H1 (cell line): Measurements from ENCODE around the gene SPEF1. TPM values are rescaled to one million over a fixed set of nuclear protein-coding genes. Genes with fewer than 3 reads are reported as not detected.

ENCODE experiments used
- CTCF ChIA-PET: fragments of 300-600 bp; sonication (Branson Sonifier 250); formaldehyde crosslinking; loops from one replicate; lab custom pipeline; 2021; ENCODE audit not compliant: partially characterized antibody; lab: Charles Lee
- POLR2A ChIA-PET: fragments of 300-600 bp; sonication (Branson Sonifier 250); formaldehyde crosslinking; loops from one replicate; lab custom pipeline; 2021; ENCODE audit warnings: inconsistent platforms; ENCODE audit not compliant: partially characterized antibody; lab: Charles Lee
- DNase-seq, 2 experiments: peaks; one replicate each; pipeline versions ENCODE4 v3.0.0 to v3.0.0-alpha.2; 2010 to 2022; ENCODE audit warnings: low spot score in 2 of 2, low read depth in 1 of 2, mixed read lengths in 1 of 2
- FAIRE-seq: peaks from 2 replicates; lab custom pipeline; 2011; peaks lifted over from hg19 to GRCh38; lab: Jason Lieb, UNC
- H2AFZ ChIP-seq: 2 replicates; pipeline ENCODE4 v1.8.1; 2012; ENCODE audit warnings: low read length, inconsistent platforms
- H2AK5ac ChIP-seq: 2 replicates; pipeline ENCODE4 v1.6.1; 2013; ENCODE audit warnings: low read depth, low read length
- H2BK120ac ChIP-seq: replicated peaks from 2 replicates; pipeline ENCODE3; 2013; ENCODE audit warnings: low read depth, low read length, inconsistent platforms
- H2BK12ac ChIP-seq: 2 replicates; pipeline ENCODE4 v1.6.1; 2013; ENCODE audit warnings: low read depth, low read length
- H2BK15ac ChIP-seq: 2 replicates; pipeline ENCODE4 v1.6.1; 2013; ENCODE audit warnings: low read length
- H2BK20ac ChIP-seq: 2 replicates; pipeline ENCODE4 v1.6.1; 2013; ENCODE audit warnings: low read length
- H2BK5ac ChIP-seq: 2 replicates; pipeline ENCODE4 v1.6.1; 2013; ENCODE audit warnings: low read depth, low read length
- H3K14ac ChIP-seq: 2 replicates; pipeline ENCODE4 v1.6.1; 2013; ENCODE audit warnings: inconsistent platforms; ENCODE audit not compliant: insufficient read length
- H3K18ac ChIP-seq: 2 replicates; pipeline ENCODE4 v1.6.1; 2013; ENCODE audit warnings: low read length; ENCODE audit errors: extremely low read depth
- H3K23ac ChIP-seq: 2 replicates; pipeline ENCODE4 v1.6.1; 2013; ENCODE audit warnings: inconsistent platforms; ENCODE audit not compliant: insufficient read length
- H3K23me2 ChIP-seq: 2 replicates; pipeline ENCODE4 v1.6.1; 2013; ENCODE audit warnings: low read depth, low read length
- H3K27ac ChIP-seq: 2 replicates; pipeline ENCODE4 v1.6.1; 2011; ENCODE audit warnings: low read depth, low read length, inconsistent platforms
- H3K27me3 ChIP-seq, 4 experiments: replicated peaks in 1 of 4; 1 replicate in 1 of 4; 2 replicates in 3 of 4; pipeline versions ENCODE4 v1.6.1 to v1.8.1; 2011 to 2013; ENCODE audit warnings: low read length in 3 of 4, mild to moderate bottlenecking in 3 of 4, inconsistent platforms in 2 of 4, mixed read lengths in 2 of 4, moderate library complexity in 1 of 4; ENCODE audit not compliant: control insufficient read depth in 3 of 4, insufficient read depth in 3 of 4; ENCODE audit errors: extremely low read depth in 1 of 4
- H3K36me3 ChIP-seq, 4 experiments: 2 replicates each; pipeline versions ENCODE4 v1.6.1 to v1.8.1; 2011 to 2013; ENCODE audit warnings: mild to moderate bottlenecking in 4 of 4, low read length in 3 of 4, moderate library complexity in 2 of 4, control low read depth in 1 of 4, inconsistent platforms in 1 of 4; ENCODE audit not compliant: insufficient read depth in 4 of 4, control insufficient read depth in 2 of 4
- H3K4ac ChIP-seq: replicated peaks from 2 replicates; pipeline ENCODE3; 2013; ENCODE audit warnings: low read length, low read depth, mixed read lengths, inconsistent platforms; ENCODE audit not compliant: insufficient read length
- H3K4me1 ChIP-seq, 4 experiments: replicated peaks in 1 of 4; 1 replicate in 1 of 4; 2 replicates in 3 of 4; pipeline versions ENCODE4 v1.6.1 to v1.8.1; 2011 to 2013; ENCODE audit warnings: low read length in 3 of 4, inconsistent platforms in 2 of 4, mixed read lengths in 1 of 4; ENCODE audit not compliant: insufficient read depth in 4 of 4, control insufficient read depth in 3 of 4
- H3K4me2 ChIP-seq, 2 experiments: 2 replicates each; pipeline versions ENCODE4 v1.6.1 to v1.8.1; 2011 to 2013; ENCODE audit warnings: low read depth in 2 of 2, low read length in 2 of 2, control low read depth in 1 of 2, inconsistent platforms in 1 of 2, mild to moderate bottlenecking in 1 of 2; ENCODE audit not compliant: insufficient read depth in 1 of 2
- H3K4me3 ChIP-seq, 4 experiments: fragments of 200-600, 300-600 bp in 1 of 4; sonication (generic), shearing (Covaris generic), sonication (Bioruptor Twin) in 1 of 4; 2 replicates each; pipeline versions ENCODE4 v1.5.1 to v1.8.1; 2011 to 2016; ENCODE audit warnings: low read length in 4 of 4, low read depth in 3 of 4, control low read depth in 2 of 4, inconsistent platforms in 2 of 4, mild to moderate bottlenecking in 2 of 4, mixed read lengths in 1 of 4, moderate library complexity in 1 of 4; ENCODE audit not compliant: insufficient read depth in 2 of 4; ENCODE audit errors: extremely low read depth in 1 of 4
- H3K56ac ChIP-seq: replicated peaks from 2 replicates; pipeline ENCODE3; 2013; ENCODE audit warnings: low read depth, mild to moderate bottlenecking, mixed read lengths, low read length, inconsistent platforms; ENCODE audit not compliant: insufficient read length
- H3K79me1 ChIP-seq: 2 replicates; pipeline ENCODE4 v1.6.1; 2013; ENCODE audit warnings: low read depth, low read length, control low read depth
- H3K79me2 ChIP-seq, 2 experiments: 2 replicates each; pipeline versions ENCODE4 v1.6.1 to v1.8.1; 2012 to 2013; ENCODE audit warnings: low read length in 2 of 2, mild to moderate bottlenecking in 2 of 2, inconsistent platforms in 1 of 2; ENCODE audit not compliant: insufficient read depth in 2 of 2, control insufficient read depth in 1 of 2
- H3K9ac ChIP-seq, 4 experiments: replicated peaks in 1 of 4; 1 replicate in 1 of 4; 2 replicates in 3 of 4; pipeline versions ENCODE4 v1.6.1 to v1.8.1; 2011 to 2013; ENCODE audit warnings: low read depth in 3 of 4, low read length in 3 of 4, control low read depth in 2 of 4, mild to moderate bottlenecking in 2 of 4, moderate library complexity in 2 of 4, inconsistent platforms in 1 of 4; ENCODE audit errors: extremely low read depth in 1 of 4
- H3K9me3 ChIP-seq, 2 experiments: 2 replicates each; pipeline versions ENCODE4 v1.6.1 to v1.8.1; 2012 to 2013; ENCODE audit warnings: mild to moderate bottlenecking in 2 of 2, moderate library complexity in 2 of 2, control low read depth in 1 of 2, inconsistent platforms in 1 of 2, low read depth in 1 of 2, low read length in 1 of 2, mixed read lengths in 1 of 2; ENCODE audit not compliant: insufficient read depth in 2 of 2
- H4K20me1 ChIP-seq, 2 experiments: replicated peaks in 1 of 2; 2 replicates each; pipeline versions ENCODE3 to v1.8.1; 2011 to 2013; ENCODE audit warnings: inconsistent platforms in 2 of 2, low read length in 2 of 2, mild to moderate bottlenecking in 1 of 2; ENCODE audit not compliant: insufficient read depth in 2 of 2, control insufficient read depth in 1 of 2
- H4K5ac ChIP-seq: 2 replicates; pipeline ENCODE4 v1.6.1; 2013; ENCODE audit warnings: low read length, low read depth, mixed read lengths, inconsistent platforms; ENCODE audit not compliant: insufficient read length
- H4K8ac ChIP-seq: 2 replicates; pipeline ENCODE4 v1.8.0; 2013; ENCODE audit warnings: mild to moderate bottlenecking, moderate library complexity, low read length, inconsistent platforms; ENCODE audit not compliant: insufficient read depth; ENCODE audit errors: extremely low read depth
- H4K91ac ChIP-seq: replicated peaks from 2 replicates; pipeline ENCODE3; 2013; ENCODE audit warnings: low read length, mixed read lengths, inconsistent platforms; ENCODE audit not compliant: insufficient read length
- ASH2L ChIP-seq: fragments of 200-600, 300-600 bp; sonication (generic); IDR thresholded peaks from one replicate; pipeline ENCODE4 v1.7.1; 2017; ENCODE audit warnings: low read length
- BCL11A ChIP-seq, 2 experiments: IDR thresholded peaks; one replicate each; pipeline ENCODE4 v1.6.1; 2011; ENCODE audit warnings: low read depth in 2 of 2, low read length in 2 of 2, mild to moderate bottlenecking in 2 of 2
- CBX8 ChIP-seq: fragments of 300-800, 300-1000 bp; sonication (generic); IDR thresholded peaks from 2 replicates; pipeline ENCODE4 v1.7.1; 2016; ENCODE audit warnings: low read depth, low read length, borderline replicate concordance
- CTBP2 ChIP-seq: IDR thresholded peaks from 2 replicates; pipeline ENCODE4 v1.7.0; 2011; ENCODE audit warnings: borderline replicate concordance, mild to moderate bottlenecking, moderate library complexity, mixed read lengths, low read length; ENCODE audit not compliant: insufficient read depth, insufficient read length
- JUN ChIP-seq: IDR thresholded peaks from 2 replicates; pipeline ENCODE4 v1.6.1; 2011; ENCODE audit warnings: low read depth, mild to moderate bottlenecking, improper control_type of control experiment, low read length
- KDM4A ChIP-seq: IDR thresholded peaks from one replicate; pipeline ENCODE4 v1.7.1; 2012; ENCODE audit warnings: low read depth, mild to moderate bottlenecking, moderate library complexity, low read length, inconsistent platforms; ENCODE audit not compliant: severe bottlenecking
- NANOG ChIP-seq: IDR thresholded peaks from 2 replicates; pipeline ENCODE4 v1.6.1; 2011; ENCODE audit warnings: low read length, low read depth, mild to moderate bottlenecking, inconsistent platforms; ENCODE audit not compliant: insufficient read depth, poor library complexity, severe bottlenecking
- SIRT6 ChIP-seq: IDR thresholded peaks from one replicate; pipeline ENCODE4 v1.7.1; 2012; ENCODE audit warnings: low read length, inconsistent platforms
- SP4 ChIP-seq: IDR thresholded peaks from 2 replicates; pipeline ENCODE4 v1.6.1; 2012; ENCODE audit warnings: low read length, inconsistent platforms
- TAF7 ChIP-seq: optimal IDR thresholded peaks from 2 replicates; pipeline ENCODE3; 2011; ENCODE audit warnings: low read depth, mild to moderate bottlenecking, inconsistent platforms, low read length, moderate library complexity, borderline replicate concordance
- YY1 ChIP-seq: IDR thresholded peaks from 2 replicates; pipeline ENCODE4 v1.6.1; 2011; ENCODE audit warnings: low read depth, mild to moderate bottlenecking, low read length
- WGBS, 2 experiments: shearing (Covaris generic) in 1 of 2; methylation state at CpG; one replicate each; pipeline versions ENCODE4 v1.1.6 to v1.1.7; 2013 to 2015; ENCODE audit warnings: low lambda C conversion rate in 2 of 2, mixed read lengths in 2 of 2, inconsistent platforms in 1 of 2, low coverage in 1 of 2, missing lambda C conversion rate in 1 of 2; ENCODE audit not compliant: insufficient replicate concordance in 2 of 2, insufficient coverage in 1 of 2, insufficient read length in 1 of 2; ENCODE audit errors: extremely low coverage in 1 of 2, missing lambda C conversion rate in 1 of 2; 5-methylcytosine and 5-hydroxymethylcytosine counted together
- polyA plus RNA-seq, 7 experiments: library from polyadenylated mRNA; depleted of rRNA in 3 of 7; stranded (reverse) in 5 of 7; unstranded in 2 of 7; fragments of >200 nt in 5 of 7; fragments of 200-250 nt in 2 of 7; gene quantifications; 1 replicate in 5 of 7; 2 replicates in 1 of 7; 4 replicates in 1 of 7; pipeline versions ENCODE4 v1.2.1 to v1.2.3, GENCODE V29; 2011 to 2013; ENCODE audit warnings: missing spikeins in 2 of 7, mixed read lengths in 2 of 7
- total RNA-seq: library from RNA; stranded (reverse); fragmentation: NEBNext Ultra II Directional; extraction: Animal tissue kit (Norgen Biotek cat#: 25700); gene quantifications from 2 replicates; pipeline ENCODE4 v1.2.1, GENCODE V29; 2021

Gene SPEF1
- total and polyA plus RNA-seq, 2 of the 8 experiments (the other 6 are each of a cell fraction or from before 2014, with no cell fraction given): 0.51 to 0.71 TPM

GRCh38 chr20:3785240-3786125, 4.2 kb upstream of the SPEF1 start:
- Histone ChIP-seq H2BK120ac (no peak overlapping the region), H4K8ac (peak overlapping the region; percentile 54), H2BK20ac (no peak overlapping the region), H3K4me1 (peaks cover 0 to 16% (median 6%) of the 10 kb centered on the region in 4 experiments; a peak in 6 of 7 replicates), H2BK15ac (0 out of 2 replicates have a peak overlapping the region, but pooled peaks have one; percentile 25), H3K18ac (no peak overlapping the region), H3K27me3 (peaks cover 0 to 3% (median 0%) of the 10 kb centered on the region in 4 experiments; a peak in 3 of 7 replicates), H2AK5ac (no peak overlapping the region), H4K20me1 (peaks cover 7 to 11% of the 10 kb centered on the region in 2 experiments), H4K5ac (no peak overlapping the region), H2BK12ac (no peak overlapping the region), H3K36me3 (peaks cover 0 to 5% (median 0%) of the 10 kb centered on the region in 4 experiments; a peak in 2 of 8 replicates), H3K9ac (peak overlapping the region in 3 of 4 experiments; percentile 20 to 87 (median 84); a peak in 5 of 7 replicates), H3K56ac (no peak overlapping the region), H3K9me3 (no peaks in the 10 kb centered on the region), H3K23ac (no peak overlapping the region), H3K4me2 (peak overlapping the region; percentile 75 to 98), H3K4ac (peak overlapping the region; percentile 13), H3K23me2 (peaks cover 6% of the 10 kb centered on the region; the same call in 1 of the 2 replicates), H3K27ac (no peak overlapping the region), H2AFZ (no peak overlapping the region), H4K91ac (no peak overlapping the region), H3K14ac (no peak overlapping the region), H3K79me2 (peaks cover 0 to 10% of the 10 kb centered on the region in 2 experiments; a peak in 1 of 4 replicates), H3K4me3 (peak overlapping the region; percentile 42 to 69 (median 60)), H3K79me1 (peaks cover 11% of the 10 kb centered on the region), H2BK5ac (no peak overlapping the region)
- no peak for FAIRE-seq
- POLR2A ChIA-PET: interaction anchor here (1.0 to 3.9 kb wide), 9 partner anchors 10 to 104 kb away, joined by 3 to 20 read pairs (median 4); partner anchors contain the start of genes ADISSP and AP5S1
- DNase-seq: no peak
- WGBS, 2 experiments: 59% methylated on average over 60 of the region's 79 CpGs; no CpG with 5 or more reads in 1 of the 2 experiments
- CTCF ChIA-PET: interaction anchor here (0.8 to 9.5 kb wide), 16 partner anchors 15 to 691 kb away, joined by 3 to 128 read pairs (median 4); partner anchors contain the start of genes ADISSP and AP5S1
- TF ChIP-seq BCL11A (IDR thresholded peaks at IDR 0.05; ENCODE audit: low read depth in 2 of 2, low read length in 2 of 2) (no peak), NANOG (no peak), SIRT6 (no peak), TAF7 (no peak), CBX8 (no peak), ASH2L (peak; percentile 8), CTBP2 (no peak), YY1 (no peak), KDM4A (no peak), SP4 (no peak), JUN (no peak)
